Gastroesophageal sphincter (tissue), 3 donors: ENCODE measurements around the gene MTRR.

ENCODE experiments used
- CTCF ChIP-seq, 4 experiments: fragments of 200-600 bp in 2 of 4; fragments of 450-650 bp in 2 of 4; sonication (generic) in 1 of 4; IDR thresholded peaks; one replicate each; pipeline ENCODE4 v1.5.1; 2017 to 2019; ENCODE audit warnings: antibody characterized with exemption in 4 of 4, mild to moderate bottlenecking in 2 of 4, moderate library complexity in 2 of 4
- POLR2A ChIP-seq, 2 donors: fragments of 450-650 bp; IDR thresholded peaks; one replicate each; pipeline ENCODE4 v1.6.1; 2017; ENCODE audit warnings: antibody characterized with exemption in 2 of 2, mild to moderate bottlenecking in 2 of 2, moderate library complexity in 1 of 2
- POLR2AphosphoS5 ChIP-seq: sonication (generic); formaldehyde crosslinking; IDR thresholded peaks from one replicate; pipeline ENCODE4 v1.6.1; 2017; ENCODE audit warnings: antibody characterized with exemption

GRCh38 chr5:7882926-7883325, 14.0 kb downstream of the MTRR start:
- TF ChIP-seq CTCF (IDR thresholded peaks at IDR 0.05) (no peak), POLR2A (IDR thresholded peaks at IDR 0.05) (no peak), POLR2AphosphoS5 (no peak)
